HFF-Myc (cell line): Measurements from ENCODE around the gene ZNF469.

Source experiments
- DNase-seq: peaks from one replicate; pipeline ENCODE4 v3.0.0-alpha.2; 2011; ENCODE audit warnings: low read depth; ENCODE audit errors: extremely low read depth
- H3K4me3 ChIP-seq: replicated peaks from 2 replicates; pipeline ENCODE4 v1.5.1; 2011; ENCODE audit warnings: low read depth, mild to moderate bottlenecking, control low read depth, low read length
- TF ChIP-seq, protein P1 (sequence below): IDR thresholded peaks from 2 replicates; pipeline ENCODE4 v1.5.1; 2012; ENCODE audit warnings: mild to moderate bottlenecking, low read depth, low read length, control low read depth; ENCODE audit errors: missing control alignments

The ZNF469 gene, protein sequence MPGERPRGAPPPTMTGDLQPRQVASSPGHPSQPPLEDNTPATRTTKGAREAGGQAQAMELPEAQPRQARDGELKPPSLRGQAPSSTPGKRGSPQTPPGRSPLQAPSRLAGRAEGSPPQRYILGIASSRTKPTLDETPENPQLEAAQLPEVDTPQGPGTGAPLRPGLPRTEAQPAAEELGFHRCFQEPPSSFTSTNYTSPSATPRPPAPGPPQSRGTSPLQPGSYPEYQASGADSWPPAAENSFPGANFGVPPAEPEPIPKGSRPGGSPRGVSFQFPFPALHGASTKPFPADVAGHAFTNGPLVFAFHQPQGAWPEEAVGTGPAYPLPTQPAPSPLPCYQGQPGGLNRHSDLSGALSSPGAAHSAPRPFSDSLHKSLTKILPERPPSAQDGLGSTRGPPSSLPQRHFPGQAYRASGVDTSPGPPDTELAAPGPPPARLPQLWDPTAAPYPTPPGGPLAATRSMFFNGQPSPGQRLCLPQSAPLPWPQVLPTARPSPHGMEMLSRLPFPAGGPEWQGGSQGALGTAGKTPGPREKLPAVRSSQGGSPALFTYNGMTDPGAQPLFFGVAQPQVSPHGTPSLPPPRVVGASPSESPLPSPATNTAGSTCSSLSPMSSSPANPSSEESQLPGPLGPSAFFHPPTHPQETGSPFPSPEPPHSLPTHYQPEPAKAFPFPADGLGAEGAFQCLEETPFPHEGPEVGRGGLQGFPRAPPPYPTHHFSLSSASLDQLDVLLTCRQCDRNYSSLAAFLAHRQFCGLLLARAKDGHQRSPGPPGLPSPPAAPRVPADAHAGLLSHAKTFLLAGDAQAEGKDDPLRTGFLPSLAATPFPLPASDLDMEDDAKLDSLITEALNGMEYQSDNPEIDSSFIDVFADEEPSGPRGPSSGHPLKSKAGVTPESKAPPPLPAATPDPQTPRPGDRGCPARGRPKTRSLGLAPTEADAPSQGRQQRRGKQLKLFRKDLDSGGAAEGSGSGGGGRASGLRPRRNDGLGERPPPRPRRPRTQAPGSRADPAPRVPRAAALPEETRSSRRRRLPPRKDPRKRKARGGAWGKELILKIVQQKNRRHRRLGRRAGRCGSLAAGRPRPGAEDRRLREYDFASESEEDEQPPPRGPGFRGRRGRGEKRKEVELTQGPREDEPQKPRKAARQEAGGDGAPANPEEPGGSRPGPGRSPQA (N-terminal part only)

DNA sequence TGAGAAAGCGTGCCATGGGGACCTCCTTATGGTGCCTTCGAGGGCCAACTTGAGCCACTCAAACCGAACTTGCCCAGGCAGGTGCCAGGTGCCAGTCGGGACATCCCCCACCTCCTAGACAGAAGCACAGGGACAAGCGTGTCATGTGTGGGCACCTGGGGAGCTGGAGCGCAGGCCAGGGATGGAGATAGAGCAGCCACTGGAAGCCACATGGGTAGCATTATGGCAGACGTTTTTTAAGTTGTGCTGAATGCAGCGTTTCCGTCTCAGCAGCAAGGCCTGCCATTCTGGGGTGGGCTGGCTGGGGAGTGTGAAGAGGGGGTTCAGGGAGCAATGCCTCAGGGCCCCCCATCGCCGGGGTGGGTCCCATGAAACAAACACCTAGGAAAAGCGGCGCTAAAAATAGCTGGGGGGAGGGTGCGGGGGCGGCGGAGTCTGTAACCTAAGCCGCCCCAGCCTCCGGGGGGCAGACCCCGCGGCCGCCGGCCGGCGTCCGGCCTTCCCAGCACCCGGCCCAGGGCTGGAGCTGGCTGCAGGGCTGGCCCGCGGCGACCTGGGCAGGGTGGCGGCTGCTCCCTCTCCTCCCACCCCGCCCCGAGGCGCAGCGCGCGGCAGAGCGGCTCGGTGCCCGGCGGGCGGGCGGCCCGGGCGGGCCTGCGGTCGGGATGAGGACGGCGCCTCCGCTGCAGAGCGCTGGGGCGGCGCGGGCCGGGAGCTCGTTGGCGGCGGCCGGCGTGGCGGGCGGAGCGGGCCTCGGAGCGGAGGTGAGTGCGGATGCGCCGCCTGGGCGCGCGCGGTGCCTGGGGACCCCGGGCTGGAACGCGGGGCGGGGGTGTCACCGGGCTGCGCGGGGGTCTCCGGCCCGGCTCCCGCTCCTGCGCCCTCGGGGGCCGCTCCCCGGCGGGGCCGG is at the start of gene ZNF469:
Gene ZNF469 (plus strand): TSS at position 469 of the 910 bp plus-strand sequence. CDS start 44,512 bp downstream, outside the sequence.
- H3K4me3 ChIP-seq = peak within 1 kb of the TSS; percentile 58
- no peak for DNase-seq
- TF ChIP-seq, protein P1, sequence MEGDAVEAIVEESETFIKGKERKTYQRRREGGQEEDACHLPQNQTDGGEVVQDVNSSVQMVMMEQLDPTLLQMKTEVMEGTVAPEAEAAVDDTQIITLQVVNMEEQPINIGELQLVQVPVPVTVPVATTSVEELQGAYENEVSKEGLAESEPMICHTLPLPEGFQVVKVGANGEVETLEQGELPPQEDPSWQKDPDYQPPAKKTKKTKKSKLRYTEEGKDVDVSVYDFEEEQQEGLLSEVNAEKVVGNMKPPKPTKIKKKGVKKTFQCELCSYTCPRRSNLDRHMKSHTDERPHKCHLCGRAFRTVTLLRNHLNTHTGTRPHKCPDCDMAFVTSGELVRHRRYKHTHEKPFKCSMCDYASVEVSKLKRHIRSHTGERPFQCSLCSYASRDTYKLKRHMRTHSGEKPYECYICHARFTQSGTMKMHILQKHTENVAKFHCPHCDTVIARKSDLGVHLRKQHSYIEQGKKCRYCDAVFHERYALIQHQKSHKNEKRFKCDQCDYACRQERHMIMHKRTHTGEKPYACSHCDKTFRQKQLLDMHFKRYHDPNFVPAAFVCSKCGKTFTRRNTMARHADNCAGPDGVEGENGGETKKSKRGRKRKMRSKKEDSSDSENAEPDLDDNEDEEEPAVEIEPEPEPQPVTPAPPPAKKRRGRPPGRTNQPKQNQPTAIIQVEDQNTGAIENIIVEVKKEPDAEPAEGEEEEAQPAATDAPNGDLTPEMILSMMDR = no peak

DNA sequence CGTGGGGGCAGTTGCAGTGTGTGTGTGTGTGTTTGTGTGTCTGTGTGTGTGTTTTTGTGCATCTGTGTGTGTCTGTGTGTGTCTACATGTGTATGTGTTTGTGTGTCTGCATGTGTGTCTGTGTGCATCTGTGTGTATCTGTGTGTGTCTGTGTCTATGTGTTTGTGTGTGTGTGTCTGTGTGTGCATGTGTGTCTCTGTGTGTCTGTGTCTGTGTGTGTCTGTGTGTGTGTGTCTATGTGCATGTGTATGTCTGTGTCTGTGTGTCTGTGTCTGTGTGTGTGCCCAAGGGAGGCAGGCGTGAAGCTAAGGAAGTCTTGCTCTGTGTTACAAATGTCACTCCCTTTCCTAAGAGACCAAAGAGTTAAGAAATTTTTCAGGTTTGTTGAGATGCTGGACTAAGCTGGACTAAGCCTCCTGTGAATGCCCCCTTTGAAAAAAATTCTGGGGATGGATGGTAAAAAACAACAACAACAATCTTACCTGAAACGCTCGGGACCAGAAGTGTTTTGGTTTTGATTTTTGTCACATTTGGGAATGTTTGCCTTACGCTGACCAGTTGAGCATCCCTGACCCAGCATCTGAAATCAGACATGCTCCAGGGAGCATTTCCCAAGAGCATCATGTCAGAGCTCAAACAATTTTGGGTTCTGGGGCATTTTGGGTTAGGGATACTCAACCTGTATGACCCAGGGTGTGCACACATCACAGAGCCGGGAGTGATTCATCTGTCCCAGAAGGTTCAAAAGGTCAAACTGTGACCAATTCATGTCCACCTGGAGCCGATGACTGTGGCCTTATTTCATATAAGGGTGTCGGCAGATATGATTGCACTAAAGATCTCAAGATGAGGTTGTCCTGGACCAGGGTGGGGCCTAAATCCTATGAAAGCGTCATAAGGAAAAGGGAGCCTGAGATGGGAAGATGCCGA is 48.6 kb upstream of the ZNF469 start:
- DNase-seq = no peak
- H3K4me3 ChIP-seq = no peak overlapping the region
- TF ChIP-seq, protein P1 = no peak

DNA sequence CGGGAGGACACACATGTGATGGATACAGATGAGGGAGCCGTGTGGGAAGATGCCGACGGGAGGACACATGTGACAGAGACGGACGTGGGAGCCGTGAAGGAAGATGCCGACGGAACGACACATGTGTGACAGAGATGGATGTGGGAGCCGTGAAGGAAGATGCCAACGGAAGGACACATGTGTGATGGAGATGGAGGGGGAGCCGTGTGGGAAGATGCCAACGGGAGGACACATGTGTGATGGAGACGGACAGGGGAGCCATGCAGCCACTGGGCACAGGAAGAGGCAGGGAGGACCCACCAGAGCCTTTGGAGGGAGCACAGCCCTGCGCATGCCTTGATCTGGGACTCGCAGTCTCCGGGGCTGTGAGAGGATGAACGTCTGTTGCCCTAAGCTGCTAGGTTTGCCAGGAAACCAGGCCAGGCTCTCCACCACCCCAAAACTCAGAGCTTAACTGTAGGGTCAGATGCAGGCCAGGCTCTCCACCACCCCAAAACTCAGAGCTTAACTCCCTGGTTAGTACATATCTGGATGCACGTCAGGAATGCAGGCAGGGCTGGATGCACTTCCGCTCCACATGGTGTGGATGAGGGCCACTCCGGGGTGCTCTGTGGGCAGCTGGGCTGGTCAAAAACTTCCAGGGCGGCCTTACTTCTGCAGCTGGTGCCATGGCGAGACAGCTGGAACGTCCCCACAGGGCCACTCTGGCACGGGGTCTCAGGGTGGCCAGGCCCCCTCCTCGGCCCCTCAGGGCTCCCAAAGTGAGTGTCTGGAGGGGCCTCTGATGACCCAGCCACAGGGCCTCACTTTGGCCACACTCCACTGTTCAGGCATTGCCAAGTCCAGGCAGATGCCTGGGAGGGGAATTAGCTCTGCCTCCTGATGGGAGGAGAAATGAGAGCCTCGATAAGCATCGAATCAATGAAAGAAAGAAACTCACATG is 47.7 kb upstream of the ZNF469 start:
- no peak for DNase-seq
- TF ChIP-seq, protein P1 = no peak
- H3K4me3 ChIP-seq = no peak overlapping the region

DNA sequence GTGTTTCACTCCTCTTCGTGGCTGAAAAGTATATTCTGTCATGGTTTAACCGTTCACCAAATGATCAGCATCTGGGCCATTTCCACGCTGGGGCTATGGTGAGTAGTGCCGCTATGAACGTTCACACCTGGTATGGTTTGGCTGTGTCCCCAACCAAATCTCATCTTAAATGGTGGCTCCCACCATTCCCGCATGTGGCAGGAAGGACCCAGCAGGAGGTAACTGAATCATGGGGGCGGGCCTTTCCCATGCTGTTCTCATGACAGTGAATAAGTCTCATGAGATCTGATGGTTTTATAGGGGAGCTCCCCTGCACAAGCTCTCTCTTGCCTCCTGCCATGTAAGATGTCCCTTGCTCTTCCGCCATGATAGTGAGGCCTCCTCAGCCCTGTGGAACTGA is 45.7 kb upstream of the ZNF469 start:
- DNase-seq = no peak
- H3K4me3 ChIP-seq = no peak overlapping the region
- TF ChIP-seq, protein P1 = no peak

DNA sequence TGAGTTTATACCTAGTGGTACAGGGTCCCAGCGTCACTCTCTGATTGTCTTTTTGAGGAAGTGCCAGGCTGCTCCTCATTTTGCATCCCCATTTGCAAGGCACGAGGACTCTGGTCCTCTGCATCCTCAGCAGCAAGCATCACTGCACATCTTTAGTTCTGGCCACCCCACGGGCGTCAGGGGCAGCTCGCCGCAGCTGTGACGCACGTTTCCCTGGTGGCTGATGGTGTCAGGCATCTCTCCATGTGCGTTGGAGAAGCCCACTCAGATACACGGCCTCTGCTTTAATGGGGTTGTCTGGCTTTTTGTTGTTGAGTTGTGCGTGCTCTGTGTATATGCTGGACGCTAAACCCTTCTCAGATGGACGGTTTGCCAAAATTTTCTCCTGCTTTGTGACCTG is 45.2 kb upstream of the ZNF469 start:
- DNase-seq = no peak
- no peak overlapping the region for H3K4me3 ChIP-seq
- TF ChIP-seq, protein P1 = no peak
